ENCODE results near the gene STXBP6. TPM values are rescaled to one million over a fixed set of nuclear protein-coding genes. Genes with fewer than 3 reads are reported as not detected.

The STXBP6 gene
- total RNA-seq, 2 donors from 2014 or later, result not detected

DNA sequence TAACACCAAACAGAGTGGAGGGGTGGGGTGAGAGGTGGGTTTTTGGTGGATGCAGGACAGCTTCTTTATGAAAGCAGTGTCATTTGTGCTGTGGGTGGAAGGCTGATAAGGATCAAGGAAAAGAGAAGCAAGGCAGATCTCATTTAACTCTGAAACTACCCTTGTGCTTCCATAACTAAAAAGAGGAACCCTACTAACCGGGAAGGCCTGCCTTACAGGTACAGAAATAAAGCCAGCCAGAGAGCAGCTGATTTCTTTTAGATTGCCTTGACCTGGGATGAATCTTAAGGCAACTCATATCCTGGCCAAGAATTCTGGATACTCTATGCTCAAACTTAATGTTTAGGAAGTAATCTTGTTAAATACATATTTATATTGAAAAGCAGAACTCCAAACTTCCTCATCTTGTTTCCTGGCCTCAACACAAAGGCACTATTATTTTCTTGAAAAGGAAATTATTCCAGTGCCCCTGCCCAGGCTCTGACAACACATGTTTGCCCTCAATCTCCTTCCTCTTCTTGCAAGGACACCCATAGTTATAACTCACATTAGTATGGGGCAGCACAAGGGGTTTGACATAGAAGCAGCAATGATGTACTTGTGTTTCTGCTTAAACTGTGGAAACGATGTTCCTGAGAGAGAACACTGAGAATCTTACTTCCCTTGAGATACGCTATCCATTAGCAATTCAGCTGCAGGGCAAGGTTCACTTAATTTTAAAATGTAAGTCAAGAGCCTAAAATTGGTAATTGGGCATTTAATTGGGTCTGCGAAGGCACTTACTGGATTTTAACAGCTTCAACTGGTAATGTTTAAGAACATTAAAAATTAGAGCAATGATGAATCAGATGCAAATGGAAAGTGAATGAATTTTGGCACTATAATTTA lies 173.7 kb downstream of the STXBP6 start:
- Mint-ChIP-seq H3K4me1 (ENCODE audit: low read depth in 2 of 2) (no peaks in the 10 kb centered on the region), H3K36me3 (no peaks in the 10 kb centered on the region), H3K9me3 (no peaks in the 10 kb centered on the region)

DNA sequence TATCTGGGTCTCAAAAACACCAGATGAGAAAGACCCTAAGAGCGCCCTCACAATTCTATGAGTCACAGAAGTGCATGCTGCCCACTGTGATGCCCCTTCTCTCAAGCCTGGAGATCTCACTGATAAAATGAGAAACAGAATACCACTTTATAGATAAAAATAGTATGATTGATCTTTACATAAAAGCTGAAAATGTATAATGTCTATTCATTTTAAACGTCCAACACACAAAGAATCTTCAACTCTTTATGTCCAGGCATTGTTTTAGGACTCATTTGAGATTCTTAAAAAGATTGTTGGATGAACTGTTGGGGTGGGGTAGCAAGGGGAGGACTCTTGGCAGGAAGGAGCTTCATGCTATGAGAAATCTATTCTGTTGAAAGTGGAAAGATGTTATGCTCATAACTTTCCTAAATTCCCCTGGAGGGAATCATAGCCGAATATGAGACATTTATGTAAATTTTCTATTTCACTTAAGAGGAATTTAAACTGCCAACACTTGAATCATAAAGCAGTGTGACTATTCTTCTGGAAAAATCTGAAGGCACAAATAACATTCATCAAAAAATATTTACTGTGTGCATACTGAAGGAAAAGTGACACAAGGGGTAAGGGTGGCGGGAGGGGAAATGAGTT lies 174.6 kb downstream of the STXBP6 start:
- no peaks in the 10 kb centered on the region for H3K36me3 Mint-ChIP-seq
- H3K4me3 Mint-ChIP-seq, result no peak overlapping the region
- H3K4me1 Mint-ChIP-seq (ENCODE audit: low read depth in 2 of 2), result no peaks in the 10 kb centered on the region
- no peak overlapping the region for H3K27ac Mint-ChIP-seq
- ATAC-seq (no peak), DNase-seq (ENCODE audit: low spot score) (no peak)
- H3K27me3 Mint-ChIP-seq, result peaks cover 19 to 47% of the 10 kb centered on the region in 2 donors
- no peaks in the 10 kb centered on the region for H3K9me3 Mint-ChIP-seq

More for the DNA sequence above, 173.7 kb downstream of the STXBP6 start:
- ATAC-seq, result no peak
- H3K4me3 Mint-ChIP-seq, result no peak overlapping the region
- no peak for DNase-seq (ENCODE audit: low spot score)
- no peak overlapping the region for H3K27ac Mint-ChIP-seq
- H3K27me3 Mint-ChIP-seq, result peaks cover 17 to 43% of the 10 kb centered on the region in 2 donors

DNA sequence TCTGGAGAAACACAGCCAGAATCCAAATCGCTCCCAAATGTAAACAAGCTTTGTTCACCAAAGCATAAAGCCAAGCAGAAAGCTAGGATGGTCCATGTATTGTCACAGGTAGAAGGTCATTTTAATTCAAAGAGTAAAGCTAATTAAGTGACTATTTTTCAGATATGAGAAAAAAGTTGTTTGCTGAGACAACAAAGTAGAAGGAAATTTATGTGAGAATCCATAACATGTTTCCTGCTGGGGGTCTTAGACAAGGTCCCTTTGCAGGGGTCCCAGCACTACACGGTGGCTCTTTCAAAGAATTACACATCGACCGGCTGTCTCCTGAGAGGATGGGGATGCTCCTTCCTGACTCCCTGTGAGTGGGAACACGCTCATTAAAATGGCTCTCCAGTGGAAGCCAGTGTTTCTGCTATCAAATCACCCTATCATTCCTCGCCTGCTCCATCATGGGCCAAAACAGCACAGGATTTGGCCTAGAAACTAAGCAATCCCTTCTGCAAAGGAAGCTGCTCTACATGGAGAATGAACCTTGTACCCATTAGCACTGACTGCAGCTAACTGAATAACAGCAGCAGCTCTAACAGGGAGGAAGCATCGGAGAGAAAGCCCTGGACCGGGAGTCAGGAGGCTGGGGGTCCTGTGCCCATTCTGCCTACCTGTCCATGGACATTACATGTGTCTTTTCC lies 175.3 kb downstream of the STXBP6 start:
- Mint-ChIP-seq H3K27me3 (peaks cover 19 to 40% of the 10 kb centered on the region in 2 donors), H3K4me3 (no peak overlapping the region), H3K4me1 (ENCODE audit: low read depth in 2 of 2) (no peaks in the 10 kb centered on the region), H3K27ac (no peak overlapping the region), H3K9me3 (no peaks in the 10 kb centered on the region), H3K36me3 (no peaks in the 10 kb centered on the region)
- ATAC-seq (no peak), DNase-seq (ENCODE audit: low spot score) (no peak)

DNA sequence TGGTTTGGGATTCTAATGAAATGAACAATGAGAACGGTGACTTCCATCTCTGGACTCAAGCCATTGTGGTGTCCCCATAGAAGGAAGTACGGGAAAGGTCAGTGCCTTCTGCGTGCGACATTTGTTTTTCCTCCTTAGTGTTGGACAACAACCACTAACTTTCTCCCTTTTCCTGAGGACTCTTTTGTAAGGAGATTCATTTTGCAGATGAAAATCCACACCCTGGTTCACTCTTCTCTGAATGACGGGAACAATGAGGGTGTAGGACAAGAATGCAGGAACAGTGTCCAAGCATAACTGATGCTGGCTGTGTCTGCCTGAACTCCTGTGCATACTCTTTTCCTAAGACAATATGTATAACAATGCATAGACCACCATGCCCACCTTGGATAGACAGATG lies 176.4 kb downstream of the STXBP6 start:
- no peak for ATAC-seq
- Mint-ChIP-seq H3K4me3 (no peak overlapping the region), H3K36me3 (no peaks in the 10 kb centered on the region), H3K9me3 (no peaks in the 10 kb centered on the region), H3K27ac (no peak overlapping the region), H3K4me1 (ENCODE audit: low read depth in 2 of 2) (no peaks in the 10 kb centered on the region), H3K27me3 (peaks cover 15 to 33% of the 10 kb centered on the region in 2 donors)
- no peak for DNase-seq (ENCODE audit: low spot score)

DNA sequence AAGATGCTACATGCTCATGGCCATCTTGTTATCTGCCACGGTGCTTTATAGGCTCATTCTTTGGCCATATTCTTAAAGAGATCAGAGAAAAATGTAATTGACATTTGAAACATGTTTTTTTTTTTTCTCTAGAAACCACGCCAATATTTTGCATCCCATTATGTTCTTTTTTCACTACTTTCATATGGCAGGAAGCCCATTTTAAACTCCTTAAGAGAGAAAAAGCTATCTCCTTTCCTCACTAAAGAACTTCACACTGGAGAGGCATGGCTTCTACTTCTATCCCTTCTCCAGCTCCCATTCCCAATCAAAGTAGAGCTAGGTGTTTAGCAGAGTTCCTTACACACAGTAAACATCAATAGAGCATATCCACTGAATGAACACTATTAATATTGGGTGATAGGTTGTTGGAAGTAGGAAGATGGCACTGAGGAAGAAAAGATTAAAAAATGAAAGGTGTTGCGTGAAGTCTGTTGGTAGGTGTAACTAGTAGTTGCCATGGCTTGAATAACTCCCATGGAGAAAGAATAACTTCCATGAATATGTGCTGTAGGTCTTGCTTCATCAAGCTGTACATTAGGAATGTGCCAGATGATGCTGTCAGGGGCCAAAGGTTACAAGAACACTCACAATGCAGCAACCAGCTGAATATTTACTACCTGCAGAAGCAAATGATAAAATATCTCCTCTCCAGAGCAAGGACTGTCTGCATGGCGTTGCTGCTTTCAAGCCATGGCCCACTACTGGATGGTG lies 178.8 kb downstream of the STXBP6 start:
- Mint-ChIP-seq H3K4me1 (ENCODE audit: low read depth in 2 of 2) (no peaks in the 10 kb centered on the region), H3K9me3 (no peaks in the 10 kb centered on the region), H3K36me3 (no peaks in the 10 kb centered on the region), H3K27ac (no peak overlapping the region), H3K27me3 (peaks cover 11 to 18% of the 10 kb centered on the region in 2 donors), H3K4me3 (no peak overlapping the region)
- DNase-seq (ENCODE audit: low spot score) (no peak), ATAC-seq (no peak)

DNA sequence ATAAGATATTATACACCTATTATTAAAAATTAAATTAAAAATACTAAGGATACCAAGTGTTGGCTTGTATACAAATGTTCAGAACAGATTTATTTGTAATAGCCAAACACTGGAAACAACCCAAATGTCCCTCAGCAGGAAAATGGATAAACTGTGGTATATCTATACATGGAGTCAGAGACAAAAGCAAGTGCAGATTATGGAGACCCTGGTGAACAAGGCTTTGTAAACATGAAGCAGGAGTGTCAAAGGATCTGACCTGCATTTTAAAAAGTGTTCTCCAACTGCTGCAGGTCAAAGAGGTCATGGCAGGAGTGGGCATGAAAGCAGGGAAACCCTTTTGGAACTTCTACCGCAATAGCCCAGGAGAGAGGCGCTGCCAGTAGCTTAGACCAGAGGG lies 181.6 kb downstream of the STXBP6 start:
- ATAC-seq (no peak), DNase-seq (ENCODE audit: low spot score) (no peak)
- H3K36me3 Mint-ChIP-seq, result no peaks in the 10 kb centered on the region
- no peak overlapping the region for H3K27ac Mint-ChIP-seq
- H3K27me3 Mint-ChIP-seq, result peaks cover 9 to 18% of the 10 kb centered on the region in 2 donors
- H3K4me1 Mint-ChIP-seq (ENCODE audit: low read depth in 2 of 2), result no peaks in the 10 kb centered on the region
- no peaks in the 10 kb centered on the region for H3K9me3 Mint-ChIP-seq
- no peak overlapping the region for H3K4me3 Mint-ChIP-seq

DNA sequence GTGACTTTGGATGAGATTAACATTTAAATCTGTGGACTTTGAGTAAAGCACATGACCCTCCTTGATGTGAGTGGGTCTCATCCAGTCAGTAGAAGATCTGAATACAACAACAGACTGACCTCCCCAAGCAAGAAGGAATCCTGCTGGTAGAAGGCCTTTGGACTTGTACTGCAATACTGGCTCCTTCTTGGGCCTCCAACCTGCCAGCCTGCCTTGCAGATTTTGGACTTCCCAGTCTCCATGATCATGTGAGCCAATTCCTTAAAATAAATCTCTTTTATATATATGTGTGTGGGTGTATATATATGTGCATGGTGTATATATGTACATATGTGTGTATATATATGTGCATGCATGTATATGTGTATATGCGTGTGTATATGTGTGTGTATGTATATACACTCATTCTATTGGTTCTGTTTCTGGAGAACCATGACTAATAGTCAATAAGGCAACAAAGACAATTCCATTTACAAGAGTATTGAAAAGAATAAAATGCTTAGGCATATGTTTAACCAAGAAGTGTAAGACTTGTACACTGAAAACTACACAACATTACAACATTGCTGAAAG lies 183.8 kb downstream of the STXBP6 start:
- no peak overlapping the region for H3K27ac Mint-ChIP-seq
- peaks cover 2 to 6% of the 10 kb centered on the region in 2 donors for H3K27me3 Mint-ChIP-seq
- H3K36me3 Mint-ChIP-seq, result no peaks in the 10 kb centered on the region
- no peak overlapping the region for H3K4me3 Mint-ChIP-seq
- H3K9me3 Mint-ChIP-seq, result no peaks in the 10 kb centered on the region
- DNase-seq (ENCODE audit: low spot score), result no peak
- peaks cover 8 to 9% of the 10 kb centered on the region in 2 donors for H3K4me1 Mint-ChIP-seq (ENCODE audit: low read depth in 2 of 2)
- ATAC-seq, result no peak

DNA sequence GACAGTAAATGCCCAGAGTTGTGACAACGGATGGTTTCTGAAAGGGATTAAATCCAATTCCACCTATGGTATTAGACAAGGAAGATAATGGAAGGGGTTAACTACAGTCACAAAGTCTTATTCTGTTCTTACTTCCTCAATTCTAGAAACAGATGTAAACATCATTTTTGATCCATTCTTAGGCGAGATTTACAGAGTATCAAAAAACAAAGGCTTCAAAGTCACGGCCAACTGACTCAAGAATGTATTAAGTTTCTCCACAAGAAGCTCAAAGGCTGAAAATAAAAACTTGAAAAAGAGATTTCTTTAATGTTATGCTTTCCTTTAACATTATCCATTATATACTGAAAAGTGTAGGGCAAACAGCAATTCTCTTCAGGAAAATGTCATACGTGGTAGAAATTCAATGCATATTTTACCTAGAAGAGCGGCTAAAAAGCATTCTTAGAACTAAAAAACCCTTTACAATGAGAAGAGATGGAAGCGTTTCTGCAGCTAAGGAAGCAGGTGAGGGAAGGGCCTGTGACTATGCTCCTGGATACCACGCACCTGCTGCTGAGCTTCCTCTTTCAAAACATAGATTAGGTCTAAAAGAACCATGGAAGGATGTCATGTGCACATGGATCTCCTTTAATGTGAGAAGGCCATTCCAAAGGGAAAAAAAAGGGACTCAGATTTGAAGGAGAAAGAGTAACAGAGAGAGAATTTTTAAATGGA lies 185.8 kb downstream of the STXBP6 start:
- H3K4me1 Mint-ChIP-seq (ENCODE audit: low read depth in 2 of 2), result peaks cover 10 to 11% of the 10 kb centered on the region in 2 donors
- no peak for DNase-seq (ENCODE audit: low spot score)
- no peaks in the 10 kb centered on the region for H3K27me3 Mint-ChIP-seq
- no peak for ATAC-seq
- H3K36me3 Mint-ChIP-seq, result no peaks in the 10 kb centered on the region
- no peak overlapping the region for H3K27ac Mint-ChIP-seq
- H3K9me3 Mint-ChIP-seq, result no peaks in the 10 kb centered on the region
- no peak overlapping the region for H3K4me3 Mint-ChIP-seq

DNA sequence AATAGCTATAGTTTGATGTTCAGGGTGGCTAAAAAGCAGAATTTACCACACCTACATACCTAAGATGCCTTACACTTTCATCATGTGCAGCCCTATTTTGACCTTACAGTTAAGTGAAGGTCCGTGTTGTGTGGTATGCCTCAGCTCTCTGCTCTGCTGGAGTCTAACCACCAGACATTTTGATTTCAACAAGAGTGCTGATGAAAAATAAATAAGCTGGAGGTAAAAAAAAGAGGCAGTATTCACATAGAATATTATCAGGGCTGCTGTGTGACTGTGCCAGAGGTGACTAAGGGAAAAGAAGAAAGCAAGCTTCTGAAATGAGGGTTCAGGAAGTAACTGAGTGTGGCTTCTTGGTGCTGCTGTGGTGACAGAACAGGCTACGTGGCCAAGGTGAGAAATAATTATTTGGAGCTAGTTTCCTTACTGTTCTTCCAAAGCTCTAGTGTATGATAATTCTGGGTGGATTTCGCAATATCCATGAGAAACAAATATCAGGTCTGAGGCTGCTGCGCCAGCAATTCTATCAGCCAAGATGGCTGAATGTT lies 188.8 kb downstream of the STXBP6 start:
- Mint-ChIP-seq H3K27me3 (peaks cover 7% of the 10 kb centered on the region in 2 donors), H3K36me3 (no peaks in the 10 kb centered on the region), H3K9me3 (no peaks in the 10 kb centered on the region), H3K27ac (no peak overlapping the region), H3K4me3 (no peak overlapping the region), H3K4me1 (ENCODE audit: low read depth in 2 of 2) (peaks cover 10 to 11% of the 10 kb centered on the region in 2 donors)
- DNase-seq (ENCODE audit: low spot score) (no peak), ATAC-seq (peak in 1 of 2 donors; percentile 24)

DNA sequence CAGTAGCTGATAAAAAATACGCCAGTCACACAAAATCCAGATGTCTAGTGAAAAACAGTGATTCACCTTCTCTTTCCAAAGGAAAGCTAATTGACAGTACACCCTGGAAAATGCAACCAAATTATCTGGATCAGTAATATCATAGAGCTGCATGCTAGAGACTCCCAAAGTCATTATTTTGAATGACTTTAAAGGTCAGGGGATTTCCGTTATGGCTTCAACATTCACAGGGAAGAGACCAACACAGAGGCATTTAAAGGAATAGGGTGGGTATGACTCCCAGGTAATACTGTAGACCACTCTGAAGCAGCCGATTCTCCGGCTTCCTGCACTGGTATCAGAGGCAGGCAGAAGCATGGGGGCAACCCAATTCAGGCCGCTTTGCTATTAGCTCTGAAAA lies 190.4 kb downstream of the STXBP6 start:
- no peak overlapping the region for H3K27ac Mint-ChIP-seq
- H3K27me3 Mint-ChIP-seq, result peaks cover 7 to 11% of the 10 kb centered on the region in 2 donors
- peaks cover 10 to 11% of the 10 kb centered on the region in 2 donors for H3K4me1 Mint-ChIP-seq (ENCODE audit: low read depth in 2 of 2)
- H3K36me3 Mint-ChIP-seq, result no peaks in the 10 kb centered on the region
- DNase-seq (ENCODE audit: low spot score), result no peak
- ATAC-seq, result no peak
- no peaks in the 10 kb centered on the region for H3K9me3 Mint-ChIP-seq
- H3K4me3 Mint-ChIP-seq, result no peak overlapping the region

DNA sequence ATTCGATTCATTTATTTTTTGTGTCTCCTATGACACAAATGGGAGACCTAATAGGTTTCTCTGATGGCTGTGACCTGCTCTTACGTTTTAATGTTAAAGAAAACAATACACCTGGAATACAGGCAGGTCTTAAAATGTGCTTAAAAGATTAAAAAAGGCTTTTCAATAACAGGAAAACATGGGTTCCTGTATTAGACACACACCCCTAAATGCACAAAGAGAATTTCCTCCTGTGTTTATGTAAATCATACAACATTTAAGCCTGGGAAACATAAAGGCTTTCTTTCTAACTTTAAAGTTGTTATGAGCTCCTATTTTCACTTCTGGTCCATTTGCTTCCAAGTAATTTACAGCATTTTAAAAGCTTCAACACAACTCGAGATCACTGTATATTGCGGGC lies 191.3 kb downstream of the STXBP6 start:
- no peaks in the 10 kb centered on the region for H3K9me3 Mint-ChIP-seq
- peaks cover 10 to 11% of the 10 kb centered on the region in 2 donors for H3K4me1 Mint-ChIP-seq (ENCODE audit: low read depth in 2 of 2)
- no peaks in the 10 kb centered on the region for H3K36me3 Mint-ChIP-seq
- no peak overlapping the region for H3K27ac Mint-ChIP-seq
- ATAC-seq (no peak), DNase-seq (ENCODE audit: low spot score) (no peak)
- H3K27me3 Mint-ChIP-seq, result peaks cover 13 to 17% of the 10 kb centered on the region in 2 donors
- H3K4me3 Mint-ChIP-seq, result no peak overlapping the region

DNA sequence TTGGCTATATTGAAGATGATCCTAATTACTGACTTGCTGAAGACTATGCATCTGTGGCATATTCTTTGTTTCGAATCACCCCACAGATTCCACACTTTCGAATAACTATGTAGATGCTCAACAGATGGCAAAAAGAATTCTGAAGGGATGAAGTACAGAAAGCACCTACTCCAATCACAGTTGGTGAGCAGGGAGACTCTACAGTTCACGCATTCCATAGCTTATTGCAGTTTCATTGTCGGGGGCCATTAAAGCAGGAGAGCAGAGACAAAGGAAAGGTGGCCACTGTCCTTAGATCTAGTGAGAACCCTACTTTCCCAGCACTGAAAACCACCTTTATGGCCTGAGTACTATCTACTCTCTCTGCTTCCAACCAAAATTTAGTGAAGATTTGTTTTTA lies 191.9 kb downstream of the STXBP6 start:
- peaks cover 15 to 18% of the 10 kb centered on the region in 2 donors for H3K27me3 Mint-ChIP-seq
- no peaks in the 10 kb centered on the region for H3K36me3 Mint-ChIP-seq
- H3K4me1 Mint-ChIP-seq (ENCODE audit: low read depth in 2 of 2), result peaks cover 10 to 11% of the 10 kb centered on the region in 2 donors
- H3K9me3 Mint-ChIP-seq, result no peaks in the 10 kb centered on the region
- no peak overlapping the region for H3K4me3 Mint-ChIP-seq
- DNase-seq (ENCODE audit: low spot score) (no peak), ATAC-seq (no peak)
- no peak overlapping the region for H3K27ac Mint-ChIP-seq
